H1 (cell line): Measurements from ENCODE around the gene TTF1. TPM values are rescaled to one million over a fixed set of nuclear protein-coding genes. Genes with fewer than 3 reads are reported as not detected.

ENCODE experiments used
- BACH1 ChIP-seq: IDR thresholded peaks from 2 replicates; pipeline ENCODE4 v1.6.1; 2012; ENCODE audit warnings: low read length, improper control_type of control experiment
- EGR1 ChIP-seq: IDR thresholded peaks from 2 replicates; pipeline ENCODE4 v1.6.1; 2011; ENCODE audit warnings: low read depth, low read length, borderline replicate concordance
- FOSL1 ChIP-seq: IDR thresholded peaks from 2 replicates; pipeline ENCODE4 v1.6.1; 2011; ENCODE audit warnings: mild to moderate bottlenecking, low read depth, low read length, moderate library complexity; ENCODE audit not compliant: insufficient read depth
- GABPA ChIP-seq: IDR thresholded peaks from 2 replicates; pipeline ENCODE4 v1.6.1; 2011; ENCODE audit warnings: mild to moderate bottlenecking, low read length, moderate library complexity, borderline replicate concordance; ENCODE audit not compliant: insufficient read depth
- SAP30 ChIP-seq: fragments of 300-600 bp; sonication (generic); IDR thresholded peaks from 2 replicates; pipeline ENCODE4 v1.7.1; 2012; ENCODE audit warnings: low read length, moderate library complexity, mild to moderate bottlenecking, inconsistent platforms; ENCODE audit not compliant: insufficient read depth, insufficient replicate concordance
- polyA plus RNA-seq, 7 experiments: library from polyadenylated mRNA; depleted of rRNA in 3 of 7; stranded (reverse) in 5 of 7; unstranded in 2 of 7; fragments of >200 nt in 5 of 7; fragments of 200-250 nt in 2 of 7; gene quantifications; 1 replicate in 5 of 7; 2 replicates in 1 of 7; 4 replicates in 1 of 7; pipeline versions ENCODE4 v1.2.1 to v1.2.3, GENCODE V29; 2011 to 2013; ENCODE audit warnings: missing spikeins in 2 of 7, mixed read lengths in 2 of 7
- small RNA-seq: library from polyadenylated mRNA; stranded (forward); fragments of <200 nt; extraction: miRNeasy Mini kit (QIAGEN cat#:217004); gene quantifications from one replicate; pipeline ENCODE3, GENCODE V24; 2013; ENCODE audit not compliant: insufficient read depth
- total RNA-seq: library from RNA; stranded (reverse); fragmentation: NEBNext Ultra II Directional; extraction: Animal tissue kit (Norgen Biotek cat#: 25700); gene quantifications from 2 replicates; pipeline ENCODE4 v1.2.1, GENCODE V29; 2021
- TF ChIP-seq, protein P1 (sequence below): IDR thresholded peaks from 2 replicates; pipeline ENCODE4 v1.6.1; 2012; ENCODE audit warnings: low read length, inconsistent platforms
- TF ChIP-seq, protein P2 (sequence below): IDR thresholded peaks from 2 replicates; pipeline ENCODE4 v1.6.1; 2012; ENCODE audit warnings: inconsistent platforms

The TTF1 gene
- total and polyA plus RNA-seq, 2 of the 8 experiments (the other 6 are each of a cell fraction or from before 2014, with no cell fraction given), result 7.8 to 22.2 TPM

DNA sequence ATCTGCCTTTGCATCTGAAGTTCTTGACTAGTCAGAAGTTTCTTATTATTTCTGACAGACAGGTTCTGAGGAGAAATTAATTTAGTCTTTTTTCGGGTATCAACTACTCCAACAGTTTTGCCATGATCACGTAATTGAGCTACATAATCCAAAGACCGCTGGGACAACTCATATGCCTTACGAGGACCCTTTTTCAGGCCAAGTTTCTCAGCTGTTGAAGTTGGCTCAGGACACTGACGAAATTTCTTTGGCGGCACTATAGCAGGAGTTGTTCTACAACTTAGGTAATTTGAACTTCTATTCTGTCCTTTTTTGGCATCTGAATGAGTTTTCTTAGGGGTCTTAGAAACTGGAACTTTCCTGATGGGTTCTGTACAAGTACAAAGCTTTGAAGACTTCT, 79.1 kb downstream of the TTF1 start (continued):
- TF ChIP-seq EGR1, result no peak
- TF ChIP-seq BACH1, result no peak
- no peak for TF ChIP-seq FOSL1
- TF ChIP-seq, protein P1, sequence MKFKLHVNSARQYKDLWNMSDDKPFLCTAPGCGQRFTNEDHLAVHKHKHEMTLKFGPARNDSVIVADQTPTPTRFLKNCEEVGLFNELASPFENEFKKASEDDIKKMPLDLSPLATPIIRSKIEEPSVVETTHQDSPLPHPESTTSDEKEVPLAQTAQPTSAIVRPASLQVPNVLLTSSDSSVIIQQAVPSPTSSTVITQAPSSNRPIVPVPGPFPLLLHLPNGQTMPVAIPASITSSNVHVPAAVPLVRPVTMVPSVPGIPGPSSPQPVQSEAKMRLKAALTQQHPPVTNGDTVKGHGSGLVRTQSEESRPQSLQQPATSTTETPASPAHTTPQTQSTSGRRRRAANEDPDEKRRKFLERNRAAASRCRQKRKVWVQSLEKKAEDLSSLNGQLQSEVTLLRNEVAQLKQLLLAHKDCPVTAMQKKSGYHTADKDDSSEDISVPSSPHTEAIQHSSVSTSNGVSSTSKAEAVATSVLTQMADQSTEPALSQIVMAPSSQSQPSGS, result no peak
- TF ChIP-seq, protein P2, sequence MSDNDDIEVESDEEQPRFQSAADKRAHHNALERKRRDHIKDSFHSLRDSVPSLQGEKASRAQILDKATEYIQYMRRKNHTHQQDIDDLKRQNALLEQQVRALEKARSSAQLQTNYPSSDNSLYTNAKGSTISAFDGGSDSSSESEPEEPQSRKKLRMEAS, result no peak
- TF ChIP-seq GABPA, result no peak
- TF ChIP-seq SAP30, result no peak

Small RNA genes lying within 50 kb of the gene (small RNA-seq; reads per million reads assigned to genes)
- gene RNU5D-2P, result not detected

Other genes with a start within 250 kb of the TTF1 start
- gene NTNG2, start 244.8 kb downstream of the TTF1 start, total RNA-seq, result 0.52 and 1.4 TPM in 2 replicates
- 1.2 and 1.5 TPM in 2 replicates for gene NTNG2, start 244.8 kb downstream of the TTF1 start, polyA plus RNA-seq (2011; rRNA removed)
- 33.2 and 37.9 TPM in 2 replicates for gene SETX, start 51.9 kb downstream of the TTF1 start, total RNA-seq
- gene SETX, start 51.9 kb downstream of the TTF1 start, polyA plus RNA-seq (2011; rRNA removed), result 9.5 and 15.1 TPM in 2 replicates
- 0.52 and 0.63 TPM in 2 replicates for gene CFAP77, start 3.4 kb upstream of the TTF1 start, total RNA-seq
- gene CFAP77, start 3.4 kb upstream of the TTF1 start, polyA plus RNA-seq (2011; rRNA removed), result 0.97 and 1.2 TPM in 2 replicates
- not detected in 2 replicates for gene BARHL1, start 175.8 kb upstream of the TTF1 start, total RNA-seq
- 0.06 TPM in 1 of 2 replicates, not detected in the other for gene BARHL1, start 175.8 kb upstream of the TTF1 start, polyA plus RNA-seq (2011; rRNA removed)